ENCODE data around the gene CDH23. TPM values are rescaled to one million over a fixed set of nuclear protein-coding genes. Genes with fewer than 3 reads are reported as not detected.

Gene CDH23
- polyA plus RNA-seq, 1 donor (not counting 4 experiments of a cell fraction or from before 2014, with no cell fraction given): 0.01 TPM

GRCh38 chr10:71572962-71573361 lies 176.2 kb downstream of the CDH23 start:
- Histone ChIP-seq H3K36me3 (ENCODE audit: control insufficient read depth in 2 of 2, extremely low read depth in 1 of 2, insufficient read depth in 2 of 2, low read length in 2 of 2) (no peaks in the 10 kb centered on the region), H3K27me3 (ENCODE audit: control insufficient read depth, extremely low read depth, insufficient read depth, low read length) (peaks cover 16% of the 10 kb centered on the region), H3K9ac (ENCODE audit: control insufficient read depth, extremely low read depth, insufficient read depth, low read length) (no peak overlapping the region), H3K4me2 (ENCODE audit: control insufficient read depth, extremely low read depth, insufficient read depth, low read depth, low read length) (no peak overlapping the region), H3K4me3 (ENCODE audit: control insufficient read depth in 2 of 3, extremely low read depth in 1 of 3, insufficient read depth in 2 of 3, low read depth in 1 of 3, low read length in 3 of 3) (no peak overlapping the region), H3K4me1 (ENCODE audit: control insufficient read depth, extremely low read depth, insufficient read depth, low read length) (no peaks in the 10 kb centered on the region), H3K9me3 (ENCODE audit: control insufficient read depth, low read depth, low read length) (no peaks in the 10 kb centered on the region), H3K27ac (ENCODE audit: control insufficient read depth, insufficient read depth, low read length) (no peak overlapping the region), H4K20me1 (ENCODE audit: control insufficient read depth, extremely low read depth, insufficient read depth, low read length) (no peaks in the 10 kb centered on the region), H3K79me2 (ENCODE audit: control insufficient read depth, insufficient read depth, low read length) (no peaks in the 10 kb centered on the region), H3K9me1 (ENCODE audit: control insufficient read depth, extremely low read depth, insufficient read depth, low read length) (no peaks in the 10 kb centered on the region), H2AFZ (ENCODE audit: control insufficient read depth, low read length) (no peak overlapping the region)
- DNase-seq (ENCODE audit: low read depth, low spot score) (no peak), FAIRE-seq (no peak)
- dilution Hi-C loops (cut with MboI; ENCODE audit: extremely low pct_ligation_motif_present, low sequenced_read_pairs): no loop called here
- no peak for TF ChIP-seq EZH2 (IDR thresholded peaks at IDR 0.05; ENCODE audit: low read length)
- TF ChIP-seq CTCF (optimal IDR thresholded peaks at IDR 0.05 in 1 of 3, IDR thresholded peaks at IDR 0.05 in 1 of 3, conservative IDR thresholded peaks at IDR 0.05 in 1 of 3; ENCODE audit: extremely low read depth in 1 of 3, insufficient read depth in 2 of 3, low read length in 3 of 3): no peak

- FAIRE-seq (no peak), DNase-seq (ENCODE audit: low read depth, low spot score) (no peak)
- Histone ChIP-seq H2AFZ (ENCODE audit: control insufficient read depth, low read length) (no peak overlapping the region), H3K9me1 (ENCODE audit: control insufficient read depth, extremely low read depth, insufficient read depth, low read length) (no peaks in the 10 kb centered on the region), H3K9ac (ENCODE audit: control insufficient read depth, extremely low read depth, insufficient read depth, low read length) (no peak overlapping the region), H3K36me3 (ENCODE audit: control insufficient read depth in 2 of 2, extremely low read depth in 1 of 2, insufficient read depth in 2 of 2, low read length in 2 of 2) (no peaks in the 10 kb centered on the region), H3K4me3 (ENCODE audit: control insufficient read depth in 2 of 3, extremely low read depth in 1 of 3, insufficient read depth in 2 of 3, low read depth in 1 of 3, low read length in 3 of 3) (no peak overlapping the region), H3K79me2 (ENCODE audit: control insufficient read depth, insufficient read depth, low read length) (no peaks in the 10 kb centered on the region), H3K4me2 (ENCODE audit: control insufficient read depth, extremely low read depth, insufficient read depth, low read depth, low read length) (no peak overlapping the region), H3K27me3 (ENCODE audit: control insufficient read depth, extremely low read depth, insufficient read depth, low read length) (peaks cover 16% of the 10 kb centered on the region), H3K9me3 (ENCODE audit: control insufficient read depth, low read depth, low read length) (no peaks in the 10 kb centered on the region), H4K20me1 (ENCODE audit: control insufficient read depth, extremely low read depth, insufficient read depth, low read length) (no peaks in the 10 kb centered on the region), H3K27ac (ENCODE audit: control insufficient read depth, insufficient read depth, low read length) (no peak overlapping the region), H3K4me1 (ENCODE audit: control insufficient read depth, extremely low read depth, insufficient read depth, low read length) (no peaks in the 10 kb centered on the region)
- dilution Hi-C loops (cut with MboI; ENCODE audit: extremely low pct_ligation_motif_present, low sequenced_read_pairs): no loop called here
- TF ChIP-seq CTCF (optimal IDR thresholded peaks at IDR 0.05 in 1 of 3, IDR thresholded peaks at IDR 0.05 in 1 of 3, conservative IDR thresholded peaks at IDR 0.05 in 1 of 3; ENCODE audit: extremely low read depth in 1 of 3, insufficient read depth in 2 of 3, low read length in 3 of 3): no peak
- no peak for TF ChIP-seq EZH2 (IDR thresholded peaks at IDR 0.05; ENCODE audit: low read length)
Measured at GRCh38 chr10:71573562-71574518, 177.1 kb downstream of the CDH23 start.
